Stimulated activated naive B cell treated with anti-CD40 and anti-IgM and Interleukin-4, amounts not matched to agents 10 μg/mL and 1 μg/mL and 100 μg/mL, for 72 hours (primary cell): ENCODE measurements around the gene ARHGEF4.

Experiments used
- ATAC-seq, 2 donors: fragments of 150-1000 bp; cut with Tn5 transposase; replicated peaks; 2 replicates each; pipeline ENCODE4 v1.10.0; 2021; ENCODE audit warnings: moderate library complexity in 1 of 2
- DNase-seq: peaks from one replicate; pipeline ENCODE4 v3.0.0; 2021
- H3K27ac Mint-ChIP-seq: one replicate; pipeline ENCODE4 v1.8.0; 2022; ENCODE audit warnings: mild to moderate bottlenecking, mixed read lengths
- H3K27me3 Mint-ChIP-seq, 2 donors: one replicate each; pipeline ENCODE4 v1.8.0; 2022; ENCODE audit warnings: mixed read lengths in 2 of 2
- H3K36me3 Mint-ChIP-seq, 2 donors: one replicate each; pipeline ENCODE4 v1.8.0; 2022; ENCODE audit warnings: mixed read lengths in 2 of 2, mild to moderate bottlenecking in 1 of 2
- H3K4me1 Mint-ChIP-seq, 2 donors: one replicate each; pipeline ENCODE4 v1.8.0; 2022; ENCODE audit warnings: mixed read lengths in 2 of 2, mild to moderate bottlenecking in 1 of 2
- H3K4me3 Mint-ChIP-seq, 2 donors: one replicate each; pipeline ENCODE4 v1.8.0; 2022; ENCODE audit warnings: mild to moderate bottlenecking in 2 of 2, mixed read lengths in 2 of 2, moderate library complexity in 1 of 2
- H3K9me3 Mint-ChIP-seq, 2 donors: one replicate each; pipeline ENCODE4 v1.8.0; 2022; ENCODE audit warnings: mixed read lengths in 2 of 2, mild to moderate bottlenecking in 1 of 2

The ARHGEF4 gene

DNA sequence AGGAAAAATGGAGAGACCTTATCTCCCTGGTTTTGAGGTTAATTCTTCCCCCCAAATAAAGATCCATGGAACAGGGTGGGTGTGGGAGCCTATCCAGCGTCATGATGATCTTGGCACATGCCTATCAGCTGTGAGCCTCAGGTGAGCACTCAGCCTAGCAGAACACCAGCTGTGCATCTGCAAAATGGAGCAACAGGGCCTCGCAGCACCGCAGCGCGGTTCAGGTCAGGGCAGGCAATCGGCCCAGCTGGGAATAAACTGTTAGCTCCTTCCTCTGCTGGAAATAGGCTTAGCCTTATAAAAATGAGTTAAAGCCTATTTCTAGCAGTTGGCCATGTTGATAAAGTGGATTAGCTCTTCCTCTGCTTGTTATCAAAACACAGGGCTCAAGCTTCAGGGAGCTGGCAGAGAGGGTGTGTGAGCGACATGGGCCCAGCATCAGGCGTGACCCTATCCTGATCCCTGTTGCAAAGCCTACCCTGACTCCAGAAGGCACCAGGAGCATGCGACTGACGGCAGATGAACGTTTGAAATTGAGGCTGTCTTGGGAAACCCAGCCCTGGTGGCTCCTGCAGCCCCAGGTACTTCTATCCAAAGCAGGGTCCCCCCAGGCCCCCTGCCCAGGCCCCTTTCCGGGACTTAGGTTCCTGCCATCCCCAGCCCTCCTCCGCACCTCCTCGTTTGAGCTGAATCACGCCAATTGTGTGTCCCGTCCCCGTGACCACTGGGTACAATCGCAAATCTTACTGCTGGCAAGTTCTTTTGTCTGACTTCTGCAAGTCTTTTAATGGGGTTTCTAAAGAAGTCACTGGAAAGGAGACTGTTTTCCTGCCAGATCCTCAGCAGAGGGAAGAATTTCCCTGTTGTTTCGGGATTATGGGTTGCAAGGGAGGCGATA, 35.4 kb downstream of the ARHGEF4 start:
- H3K36me3 Mint-ChIP-seq, result peaks cover 0 to 5% of the 10 kb centered on the region in 2 donors
- no peak for ATAC-seq
- no peak overlapping the region for H3K27ac Mint-ChIP-seq
- peaks cover 0 to 4% of the 10 kb centered on the region in 2 donors for H3K9me3 Mint-ChIP-seq
- DNase-seq, result no peak
- no peak overlapping the region for H3K4me3 Mint-ChIP-seq
- peaks cover 11 to 21% of the 10 kb centered on the region in 2 donors for H3K27me3 Mint-ChIP-seq
- peaks cover 6 to 7% of the 10 kb centered on the region in 2 donors for H3K4me1 Mint-ChIP-seq

DNA sequence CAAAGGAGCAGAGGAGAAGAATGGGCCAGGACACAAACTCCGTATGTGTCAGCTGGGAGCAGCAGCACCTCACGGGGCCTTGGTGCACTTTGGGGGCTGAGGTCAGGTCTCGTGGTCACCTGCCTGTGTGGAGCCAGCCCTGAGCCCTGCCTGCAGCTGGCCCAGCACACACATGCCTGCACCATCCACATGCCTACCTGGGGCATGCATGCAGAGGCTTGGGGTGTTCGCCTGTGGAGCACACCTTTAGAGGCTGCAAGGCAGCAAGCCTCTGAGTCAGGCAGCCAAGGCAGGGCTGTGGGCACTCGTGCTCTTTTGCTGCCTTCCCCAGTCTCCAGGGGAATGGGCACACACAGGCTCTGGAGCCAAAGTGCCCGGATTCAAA, 36.0 kb downstream of the ARHGEF4 start:
- DNase-seq, result no peak
- Mint-ChIP-seq H3K4me1 (peaks cover 6 to 7% of the 10 kb centered on the region in 2 donors), H3K27me3 (peaks cover 11 to 21% of the 10 kb centered on the region in 2 donors), H3K4me3 (no peak overlapping the region), H3K27ac (no peak overlapping the region), H3K36me3 (peaks cover 0 to 5% of the 10 kb centered on the region in 2 donors), H3K9me3 (peaks cover 0 to 4% of the 10 kb centered on the region in 2 donors)
- no peak for ATAC-seq

DNA sequence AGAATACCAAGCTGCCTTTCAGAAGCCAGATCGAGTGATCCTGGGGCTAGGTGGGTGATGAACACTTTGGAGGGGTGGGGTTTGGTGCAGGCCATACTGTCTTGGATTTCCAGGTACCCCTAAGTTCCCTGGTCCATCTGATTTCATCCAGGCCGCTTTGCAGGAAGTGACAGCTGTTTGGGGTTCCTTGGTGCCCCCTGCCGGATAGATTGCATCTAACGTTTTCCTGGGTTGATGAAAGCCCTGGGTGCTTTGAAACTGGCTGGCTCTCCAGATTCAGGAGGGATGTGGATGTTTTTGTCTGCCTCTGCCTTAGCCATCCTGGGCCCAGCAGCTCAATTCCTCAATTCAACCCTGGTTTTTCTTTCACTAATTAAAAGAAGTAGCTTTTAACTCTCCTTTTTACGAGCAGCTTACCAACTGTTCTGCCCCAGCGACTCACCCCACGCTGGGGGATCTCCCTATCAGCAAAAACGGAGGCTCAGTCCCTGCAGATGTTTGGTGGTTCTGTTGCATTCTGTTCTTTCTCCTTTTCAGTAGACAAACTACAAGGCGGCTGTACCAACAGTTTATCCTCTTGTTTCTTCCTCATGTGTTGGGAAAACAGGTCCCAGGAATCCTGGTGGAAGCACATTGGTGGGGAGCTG, 37.1 kb downstream of the ARHGEF4 start:
- H3K4me3 Mint-ChIP-seq, result peak overlapping the region; percentile 61 to 65

DNA sequence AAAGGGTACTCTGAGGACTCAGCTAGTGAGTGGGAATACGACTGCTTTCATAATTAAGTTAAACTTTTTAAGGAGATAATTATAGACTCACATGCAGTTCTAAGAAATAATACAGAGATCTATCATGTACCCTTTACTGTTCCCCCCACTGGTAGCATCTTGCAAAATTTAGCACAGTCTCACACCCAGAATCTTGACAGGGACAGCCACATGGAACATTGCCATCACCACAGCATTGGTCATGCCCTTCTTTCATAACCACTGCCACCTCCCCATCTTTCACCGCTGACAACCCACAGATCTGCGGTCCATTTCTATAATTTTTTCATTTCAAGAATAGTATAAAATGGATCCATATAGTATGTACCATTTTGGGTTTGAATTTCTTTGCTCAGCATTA, 37.8 kb downstream of the ARHGEF4 start:
- Mint-ChIP-seq H3K27ac (no peak overlapping the region), H3K36me3 (peaks cover 0 to 5% of the 10 kb centered on the region in 2 donors), H3K4me1 (peaks cover 6 to 7% of the 10 kb centered on the region in 2 donors), H3K27me3 (peaks cover 18 to 19% of the 10 kb centered on the region in 2 donors), H3K4me3 (no peak overlapping the region), H3K9me3 (peaks cover 0 to 4% of the 10 kb centered on the region in 2 donors)
- no peak for ATAC-seq
- DNase-seq, result no peak

More for the DNA sequence above, 37.1 kb downstream of the ARHGEF4 start:
- Mint-ChIP-seq H3K27ac (peak overlapping the region; percentile 48), H3K36me3 (peaks cover 0 to 5% of the 10 kb centered on the region in 2 donors), H3K27me3 (peaks cover 15 to 24% of the 10 kb centered on the region in 2 donors), H3K4me1 (peaks cover 6 to 7% of the 10 kb centered on the region in 2 donors), H3K9me3 (peaks cover 0 to 4% of the 10 kb centered on the region in 2 donors)
- peak; percentile 90 to 92 for ATAC-seq
- peak; percentile 62 for DNase-seq

DNA sequence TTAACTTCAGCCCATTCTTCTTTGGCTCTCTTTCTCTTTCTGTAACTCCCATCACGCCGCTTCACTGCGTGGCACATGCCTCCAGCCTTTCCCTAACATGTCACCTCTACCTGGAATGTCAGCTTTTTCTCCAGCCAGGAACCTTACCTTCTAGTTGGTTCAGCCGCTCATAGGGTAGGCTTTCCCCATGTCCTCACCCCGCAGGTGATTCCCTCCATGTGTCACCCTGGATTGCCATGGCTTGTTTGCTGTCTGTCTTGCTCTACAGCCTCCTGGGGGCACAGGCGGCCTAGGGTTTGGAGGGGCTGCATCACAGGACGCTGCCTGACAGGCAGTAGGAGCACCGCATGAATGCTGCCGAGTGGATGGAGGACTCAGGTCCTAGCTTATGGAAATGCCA, 39.2 kb downstream of the ARHGEF4 start:
- Mint-ChIP-seq H3K36me3 (peaks cover 0 to 5% of the 10 kb centered on the region in 2 donors), H3K4me3 (no peak overlapping the region), H3K27ac (no peak overlapping the region), H3K9me3 (peaks cover 0 to 4% of the 10 kb centered on the region in 2 donors), H3K4me1 (peaks cover 6 to 7% of the 10 kb centered on the region in 2 donors), H3K27me3 (peaks cover 11 to 13% of the 10 kb centered on the region in 2 donors)
- DNase-seq (no peak), ATAC-seq (no peak)

DNA sequence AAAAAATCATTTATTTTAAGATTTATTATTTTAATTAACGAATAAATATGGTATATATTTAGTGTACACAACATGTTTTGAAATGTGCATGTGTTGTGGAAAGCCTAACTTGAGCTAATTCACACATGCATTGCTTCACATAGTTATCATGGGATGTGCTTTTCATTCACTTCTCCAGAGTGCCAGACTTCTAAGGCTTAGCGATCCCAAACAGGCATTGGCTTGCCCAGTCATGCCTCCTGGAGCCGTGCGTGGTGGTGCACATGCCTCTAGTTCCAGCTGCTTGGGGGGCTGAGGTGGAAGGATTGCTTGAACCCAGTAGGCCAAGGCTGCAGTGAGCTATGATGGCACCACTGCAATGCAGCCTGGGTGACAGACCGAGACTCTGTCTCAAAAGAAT, 40.5 kb downstream of the ARHGEF4 start:
- Mint-ChIP-seq H3K9me3 (peaks cover 0 to 4% of the 10 kb centered on the region in 2 donors), H3K4me3 (no peak overlapping the region), H3K27ac (no peak overlapping the region), H3K36me3 (peaks cover 0 to 5% of the 10 kb centered on the region in 2 donors), H3K4me1 (peaks cover 6 to 7% of the 10 kb centered on the region in 2 donors), H3K27me3 (peaks cover 18 to 20% of the 10 kb centered on the region in 2 donors)
- ATAC-seq, result no peak
- DNase-seq, result no peak

DNA sequence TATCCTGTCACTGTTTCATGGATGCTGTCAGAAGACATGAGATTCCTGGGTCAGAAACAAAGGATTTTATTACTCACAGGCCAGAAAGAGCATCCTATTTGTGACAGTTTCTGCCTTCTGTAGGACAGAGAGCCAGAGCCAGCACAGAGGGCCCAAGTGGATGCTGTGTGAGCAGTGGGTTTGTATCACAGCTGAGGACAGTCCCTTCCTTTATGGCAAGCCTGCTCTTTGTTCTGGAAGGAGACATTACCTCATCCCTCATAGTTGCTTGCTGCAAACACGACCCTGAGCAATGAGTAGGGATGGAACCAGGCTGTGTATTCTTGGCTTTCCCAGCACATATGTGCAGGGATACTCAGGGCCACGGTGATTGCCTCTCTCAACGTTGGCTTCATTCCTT, 41.6 kb downstream of the ARHGEF4 start:
- no peak for DNase-seq
- Mint-ChIP-seq H3K36me3 (peaks cover 0 to 5% of the 10 kb centered on the region in 2 donors), H3K9me3 (peaks cover 0 to 4% of the 10 kb centered on the region in 2 donors), H3K4me3 (no peak overlapping the region), H3K4me1 (peaks cover 6 to 7% of the 10 kb centered on the region in 2 donors), H3K27me3 (peaks cover 18 to 20% of the 10 kb centered on the region in 2 donors), H3K27ac (no peak overlapping the region)
- no peak for ATAC-seq

DNA sequence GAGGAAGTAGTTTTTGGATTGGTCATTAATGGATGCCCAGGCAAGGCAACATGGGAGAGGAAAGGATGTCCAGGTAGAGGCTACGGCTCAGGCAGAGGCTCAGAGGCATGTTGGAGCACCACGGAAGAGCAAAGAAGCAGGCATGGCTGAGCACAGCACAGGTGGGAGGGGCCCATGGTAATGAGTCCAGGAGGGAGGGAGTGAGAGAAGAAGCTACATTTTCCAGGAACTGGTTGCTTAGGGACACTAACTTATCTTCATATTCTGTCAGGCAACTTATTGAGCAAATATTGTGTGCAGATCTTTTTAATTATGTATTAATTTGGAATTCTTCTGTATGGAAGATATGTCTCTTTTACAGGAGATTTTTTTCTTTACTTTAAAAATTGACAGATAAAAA, 42.2 kb downstream of the ARHGEF4 start:
- ATAC-seq (no peak), DNase-seq (no peak)
- Mint-ChIP-seq H3K4me1 (peaks cover 4% of the 10 kb centered on the region in 2 donors), H3K36me3 (peaks cover 0 to 5% of the 10 kb centered on the region in 2 donors), H3K27ac (no peak overlapping the region), H3K27me3 (peaks cover 18 to 21% of the 10 kb centered on the region in 2 donors), H3K9me3 (peaks cover 0 to 4% of the 10 kb centered on the region in 2 donors), H3K4me3 (no peak overlapping the region)

DNA sequence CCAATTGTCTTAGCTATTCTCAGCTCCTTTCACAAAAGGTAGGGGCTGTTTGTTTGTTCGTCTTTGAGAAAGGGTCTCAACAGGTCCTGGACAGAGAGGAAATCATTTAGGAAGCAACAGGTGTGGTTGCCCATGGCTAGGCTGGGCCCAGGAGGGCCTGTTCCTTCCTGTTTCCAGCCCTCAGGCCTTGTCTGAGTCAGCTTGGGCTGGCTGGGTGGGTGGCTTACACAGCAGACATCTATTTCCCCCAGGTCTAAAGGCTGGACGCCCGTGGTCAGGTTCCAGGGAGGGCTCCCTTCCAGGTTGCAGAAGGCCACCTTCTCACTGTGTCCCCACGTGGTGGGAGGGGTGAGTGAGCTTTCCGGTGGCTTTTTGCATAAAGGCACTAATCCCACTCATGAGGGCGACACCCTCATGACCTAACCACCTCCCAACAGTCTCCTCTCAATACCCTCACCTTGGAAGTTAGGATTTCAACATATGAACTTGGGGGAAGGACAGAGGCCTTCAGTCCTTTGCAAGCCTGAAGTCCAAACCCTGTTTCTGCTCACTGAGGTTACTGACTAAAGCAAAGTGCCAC, 45.5 kb downstream of the ARHGEF4 start:
- no peaks in the 10 kb centered on the region for H3K4me1 Mint-ChIP-seq
- H3K9me3 Mint-ChIP-seq, result no peaks in the 10 kb centered on the region
- H3K4me3 Mint-ChIP-seq, result no peak overlapping the region
- H3K36me3 Mint-ChIP-seq, result no peaks in the 10 kb centered on the region
- DNase-seq, result no peak
- H3K27ac Mint-ChIP-seq, result no peak overlapping the region
- H3K27me3 Mint-ChIP-seq, result peaks cover 12 to 26% of the 10 kb centered on the region in 2 donors
- no peak for ATAC-seq

DNA sequence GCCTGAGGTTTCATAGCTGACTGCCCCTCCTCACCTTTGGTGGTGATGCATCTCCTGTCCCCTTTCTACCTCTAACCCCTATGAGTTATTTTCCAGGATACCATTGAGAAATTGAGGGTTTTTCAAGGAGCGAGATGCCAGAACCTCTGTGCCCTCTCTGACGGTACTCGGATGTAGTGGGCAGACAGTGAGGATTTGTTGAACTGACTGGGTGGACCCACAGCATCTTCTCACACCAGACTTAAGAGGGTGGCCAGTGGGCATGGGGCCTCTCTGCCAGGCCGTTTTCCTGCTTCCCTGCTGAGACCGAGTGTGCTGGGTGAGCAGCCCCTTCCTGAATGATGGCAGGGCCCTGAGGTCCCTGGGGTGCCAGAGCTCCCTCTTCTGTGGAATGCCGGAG, 46.3 kb downstream of the ARHGEF4 start:
- no peaks in the 10 kb centered on the region for H3K9me3 Mint-ChIP-seq
- no peak overlapping the region for H3K4me3 Mint-ChIP-seq
- H3K4me1 Mint-ChIP-seq, result no peaks in the 10 kb centered on the region
- H3K36me3 Mint-ChIP-seq, result no peaks in the 10 kb centered on the region
- ATAC-seq (no peak), DNase-seq (no peak)
- peaks cover 12 to 34% of the 10 kb centered on the region in 2 donors for H3K27me3 Mint-ChIP-seq
- no peak overlapping the region for H3K27ac Mint-ChIP-seq

DNA sequence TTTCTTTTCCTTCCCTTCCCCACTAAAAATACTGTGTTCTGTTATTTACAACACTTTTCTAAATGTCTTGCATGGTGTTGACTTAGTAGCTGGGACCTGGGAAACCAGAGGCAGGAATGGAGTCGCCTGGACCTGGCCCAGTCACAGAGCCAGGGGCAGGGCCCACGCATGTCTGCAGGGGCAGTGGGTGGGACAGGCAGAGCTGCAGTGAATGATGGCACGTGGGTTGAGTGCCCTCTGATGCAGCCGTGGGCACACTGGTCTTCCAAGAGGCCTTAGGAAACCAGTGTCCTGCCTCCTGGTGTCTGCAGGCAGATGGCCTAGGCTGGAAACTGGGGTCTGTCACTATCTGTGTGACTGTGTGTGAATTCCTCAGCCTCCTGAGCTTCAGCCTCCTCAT, 46.8 kb downstream of the ARHGEF4 start:
- no peak for ATAC-seq
- Mint-ChIP-seq H3K4me1 (no peaks in the 10 kb centered on the region), H3K27me3 (peaks cover 12 to 34% of the 10 kb centered on the region in 2 donors)

DNA sequence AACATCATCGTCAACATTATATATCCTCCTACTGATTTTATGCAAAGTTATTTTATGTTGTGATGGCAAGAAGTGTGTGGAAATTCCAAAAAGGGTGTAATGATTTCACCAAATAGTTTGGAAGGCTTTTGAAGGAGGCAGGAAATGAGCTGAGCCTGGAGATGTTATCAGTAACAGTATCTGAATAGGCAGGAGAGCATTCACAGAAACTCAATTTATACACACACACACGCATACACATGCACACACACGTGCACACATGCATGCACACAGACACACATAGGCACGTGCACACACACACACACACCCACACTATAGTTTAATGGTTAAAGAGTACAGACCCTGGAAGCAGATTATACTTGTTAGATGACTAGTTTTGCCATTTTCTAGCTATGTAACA, 47.3 kb downstream of the ARHGEF4 start:
- H3K27ac Mint-ChIP-seq, result no peak overlapping the region
- H3K27me3 Mint-ChIP-seq, result peaks cover 7 to 29% of the 10 kb centered on the region in 2 donors
- no peaks in the 10 kb centered on the region for H3K9me3 Mint-ChIP-seq
- H3K4me1 Mint-ChIP-seq, result no peaks in the 10 kb centered on the region
- H3K4me3 Mint-ChIP-seq, result no peak overlapping the region
- ATAC-seq, result no peak
- no peak for DNase-seq
- no peaks in the 10 kb centered on the region for H3K36me3 Mint-ChIP-seq

More for the DNA sequence above, 46.8 kb downstream of the ARHGEF4 start:
- no peaks in the 10 kb centered on the region for H3K9me3 Mint-ChIP-seq
- H3K4me3 Mint-ChIP-seq, result no peak overlapping the region
- no peak for DNase-seq
- H3K27ac Mint-ChIP-seq, result no peak overlapping the region
- H3K36me3 Mint-ChIP-seq, result no peaks in the 10 kb centered on the region

DNA sequence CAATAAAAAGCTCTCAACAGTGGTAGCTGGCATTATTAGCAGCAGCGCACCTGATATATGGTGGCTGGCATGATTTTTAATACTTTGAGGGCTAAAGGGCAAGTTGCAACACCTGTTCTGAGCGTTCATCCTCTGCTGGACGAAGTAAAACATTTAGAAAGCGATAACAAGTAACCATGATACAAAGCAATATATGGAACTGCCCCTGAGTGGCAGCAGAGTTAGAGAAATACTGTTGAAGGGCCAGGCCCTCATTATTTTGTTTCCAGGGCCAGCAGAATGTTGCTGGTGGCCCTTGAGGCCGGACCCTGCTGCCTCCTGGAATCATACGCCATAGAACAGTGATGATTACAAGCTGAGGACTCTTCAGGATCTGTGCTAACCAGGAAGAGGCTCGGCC, 47.8 kb downstream of the ARHGEF4 start:
- DNase-seq, result no peak
- no peaks in the 10 kb centered on the region for H3K9me3 Mint-ChIP-seq
- H3K27ac Mint-ChIP-seq, result no peak overlapping the region
- ATAC-seq, result no peak
- no peak overlapping the region for H3K4me3 Mint-ChIP-seq
- peaks cover 12 to 28% of the 10 kb centered on the region in 2 donors for H3K27me3 Mint-ChIP-seq
- no peaks in the 10 kb centered on the region for H3K36me3 Mint-ChIP-seq
- no peaks in the 10 kb centered on the region for H3K4me1 Mint-ChIP-seq

DNA sequence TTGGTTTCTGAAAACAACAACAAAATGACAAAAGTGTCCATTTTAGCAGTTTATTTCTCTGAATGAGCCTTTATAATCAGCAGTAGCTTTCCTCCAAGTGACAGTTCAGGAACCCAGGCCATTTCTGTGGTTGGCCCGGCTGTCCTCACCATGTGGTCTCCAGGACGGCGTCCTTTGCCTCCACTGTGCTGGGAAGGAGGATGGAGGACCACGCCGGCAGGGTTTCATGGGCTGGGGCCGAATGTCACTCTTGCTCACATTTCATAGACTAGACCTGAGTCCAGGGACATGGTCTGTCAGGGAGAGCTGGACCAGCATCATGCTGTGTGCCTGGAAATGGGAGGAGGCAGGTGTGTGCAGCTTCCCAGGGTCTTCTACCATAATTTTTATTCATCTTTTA, 50.9 kb downstream of the ARHGEF4 start:
- ATAC-seq (no peak), DNase-seq (no peak)
- H3K36me3 Mint-ChIP-seq, result no peaks in the 10 kb centered on the region
- no peak overlapping the region for H3K4me3 Mint-ChIP-seq
- H3K27ac Mint-ChIP-seq, result peak overlapping the region; percentile 9
- H3K9me3 Mint-ChIP-seq, result peaks cover 2 to 4% of the 10 kb centered on the region in 2 donors
- H3K4me1 Mint-ChIP-seq, result no peaks in the 10 kb centered on the region
- peaks cover 9 to 22% of the 10 kb centered on the region in 2 donors for H3K27me3 Mint-ChIP-seq
